Right lung (tissue), 5 donors: ENCODE measurements around the gene ALK. TPM values are rescaled to one million over a fixed set of nuclear protein-coding genes. Genes with fewer than 3 reads are reported as not detected.

Experiments used
- DNase-seq, 2 donors: peaks; one replicate each; pipeline ENCODE4 v3.0.0-alpha.2; 2013
- polyA plus RNA-seq, 5 donors: library from polyadenylated mRNA; unstranded; fragments of 120-200 nt; gene quantifications; one replicate each; pipeline versions ENCODE4 v1.2.1 to v1.2.3, GENCODE V29; 2013; ENCODE audit warnings: inconsistent platforms in 1 of 5, low replicate concordance in 1 of 5; ENCODE audit not compliant: insufficient read length in 5 of 5, insufficient read depth in 1 of 5

The ALK gene
- polyA plus RNA-seq, 5 donors = 0.03 to 0.27 (median 0.05) TPM

GRCh38 chr2:29323301-29323700 lies 598.1 kb downstream of the ALK start:
- DNase-seq = no peak

GRCh38 chr2:29322011-29322410 lies 599.4 kb downstream of the ALK start:
- DNase-seq = no peak

DNA sequence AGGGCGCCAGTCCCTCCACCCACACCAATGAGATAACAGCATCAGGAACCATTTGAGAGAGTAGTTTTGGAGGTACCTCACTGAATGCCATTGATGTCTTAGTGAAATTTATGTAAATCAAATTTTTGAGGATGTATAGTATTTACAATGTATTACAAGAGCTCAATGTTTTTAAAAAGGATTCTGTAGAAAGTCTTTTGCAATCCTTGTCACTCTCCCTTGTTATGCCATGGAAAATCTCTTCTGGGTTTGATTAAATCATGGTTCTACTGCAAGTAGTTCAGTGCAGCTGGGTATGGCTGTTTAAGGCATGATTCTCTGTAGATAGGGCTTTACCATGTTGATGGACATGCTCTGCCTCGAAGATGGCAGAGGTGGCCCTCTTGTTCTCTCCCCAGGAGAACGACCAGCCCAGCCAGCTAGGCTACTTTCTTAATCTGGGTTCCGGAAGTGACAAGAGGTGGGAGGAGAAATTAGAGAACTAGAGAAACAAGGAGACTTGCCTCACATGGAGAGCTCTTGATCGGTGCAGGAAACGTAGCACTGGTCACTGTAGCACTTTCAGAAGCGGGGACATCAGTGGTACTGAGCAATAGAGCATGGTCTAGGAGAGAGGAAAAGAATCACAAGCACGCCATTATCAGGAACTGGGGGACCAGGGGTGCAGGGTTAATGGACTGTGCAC lies 603.4 kb downstream of the ALK start:
- DNase-seq = peak in 1 of 2 donors; percentile 9

GRCh38 chr2:29317077-29317517 lies 604.3 kb downstream of the ALK start:
- no peak for DNase-seq

DNA sequence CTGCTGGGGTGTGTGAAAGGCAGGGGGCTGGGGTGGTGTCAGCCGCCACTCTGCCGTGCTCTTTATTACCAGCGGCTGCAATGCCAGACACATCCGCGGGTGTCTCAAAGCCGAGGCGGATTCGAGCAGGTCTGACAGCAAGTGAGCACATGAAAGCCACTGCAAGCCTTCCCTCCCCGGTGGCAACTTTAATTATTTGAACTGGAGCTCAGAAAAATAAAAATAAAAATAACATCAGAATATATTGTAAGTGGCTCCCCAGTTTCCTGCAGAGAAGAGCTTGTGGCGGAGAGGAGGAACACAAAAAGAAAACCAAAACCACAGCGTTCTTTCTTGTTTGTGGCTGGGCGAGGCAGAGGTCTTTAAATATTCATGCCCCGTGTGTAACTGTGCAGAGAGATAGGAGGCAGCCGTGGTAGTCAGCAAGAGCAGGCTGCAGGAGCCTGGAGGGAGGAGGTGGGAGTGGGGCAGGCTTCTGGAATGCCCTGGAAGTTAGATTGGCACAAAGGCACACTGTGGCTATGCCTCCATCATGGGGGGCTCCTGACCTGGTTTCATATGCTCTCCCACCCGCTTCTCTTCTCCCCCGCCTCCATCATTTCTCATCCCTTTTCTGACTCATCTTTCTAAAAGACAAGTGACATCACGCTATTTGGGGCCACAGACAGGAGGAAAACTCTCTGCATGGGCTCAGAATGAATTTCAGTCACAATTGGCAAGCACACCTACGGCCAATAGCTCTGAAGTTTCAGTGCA lies 606.4 kb downstream of the ALK start:
- DNase-seq = no peak

- DNase-seq = no peak
These were observed 609.9 kb downstream of the ALK start for GRCh38 chr2:29311458-29311857.

- DNase-seq = no peak
These were observed 610.6 kb downstream of the ALK start for GRCh38 chr2:29310650-29311348.

DNA sequence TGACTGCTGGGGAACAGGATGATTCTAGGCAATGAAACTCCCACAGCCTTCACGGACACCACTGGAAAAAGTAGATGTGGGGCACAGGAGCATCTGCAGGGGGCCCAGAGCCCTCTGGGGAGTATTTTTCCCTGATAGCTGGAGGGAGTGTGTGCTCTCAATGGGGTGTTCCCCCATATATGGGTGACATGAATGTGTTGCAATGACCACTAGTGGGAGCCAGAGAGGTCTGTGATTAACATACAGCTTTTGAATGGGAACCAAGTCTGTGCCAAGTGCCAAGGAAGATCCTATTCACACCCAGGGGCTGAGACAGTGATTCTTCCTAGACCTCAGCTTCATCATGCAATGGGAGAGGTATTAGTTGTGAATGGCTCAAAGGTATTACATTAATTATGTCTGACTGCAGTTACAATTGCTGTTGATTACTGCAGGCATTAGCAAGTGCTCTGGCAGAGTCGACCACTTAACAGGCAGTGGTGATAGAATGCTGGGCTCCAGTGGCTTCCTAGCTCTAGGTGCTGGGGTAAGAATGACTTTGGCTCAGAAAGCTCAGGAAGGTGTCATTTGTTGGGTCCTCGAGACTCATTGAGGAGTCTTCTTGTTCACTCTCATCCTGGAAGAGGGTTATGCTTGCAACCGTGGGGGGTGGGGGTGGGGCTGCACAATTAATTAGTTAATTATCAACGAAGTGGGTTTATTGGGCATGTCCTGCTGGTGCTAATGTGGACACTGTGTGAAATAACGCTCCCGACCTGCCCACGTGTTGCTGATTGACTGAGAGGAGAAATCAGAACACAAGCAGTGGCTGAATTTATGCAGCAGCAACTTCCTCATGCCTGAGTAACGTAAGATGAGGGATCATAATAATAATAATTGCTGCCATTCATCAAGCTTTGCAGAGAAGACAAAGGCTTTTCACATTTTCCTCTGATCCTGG lies 612.0 kb downstream of the ALK start:
- DNase-seq = peak; percentile 16 to 29

GRCh38 chr2:29308366-29308765 lies 613.0 kb downstream of the ALK start:
- DNase-seq = no peak

DNA sequence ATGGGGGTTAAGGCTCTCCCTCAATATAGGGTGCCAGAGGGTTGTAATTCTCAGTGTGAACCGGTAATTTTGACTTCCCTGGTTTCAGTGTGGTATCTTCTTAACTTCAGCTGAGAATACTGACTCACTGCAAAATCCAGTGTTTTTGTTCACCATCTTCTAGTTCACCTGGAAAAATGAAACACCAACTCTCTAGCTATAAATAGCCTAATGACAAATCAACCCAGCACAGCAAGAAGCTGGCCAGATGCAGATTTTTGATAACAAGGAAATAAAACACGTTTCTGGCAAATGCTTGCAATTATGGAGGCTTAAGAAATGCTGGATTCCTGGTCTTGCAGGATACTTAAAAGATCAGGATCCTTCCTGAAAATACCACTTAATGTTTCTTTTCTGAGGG lies 613.9 kb downstream of the ALK start:
- no peak for DNase-seq

GRCh38 chr2:29305762-29306161 lies 615.6 kb downstream of the ALK start:
- no peak for DNase-seq

DNA sequence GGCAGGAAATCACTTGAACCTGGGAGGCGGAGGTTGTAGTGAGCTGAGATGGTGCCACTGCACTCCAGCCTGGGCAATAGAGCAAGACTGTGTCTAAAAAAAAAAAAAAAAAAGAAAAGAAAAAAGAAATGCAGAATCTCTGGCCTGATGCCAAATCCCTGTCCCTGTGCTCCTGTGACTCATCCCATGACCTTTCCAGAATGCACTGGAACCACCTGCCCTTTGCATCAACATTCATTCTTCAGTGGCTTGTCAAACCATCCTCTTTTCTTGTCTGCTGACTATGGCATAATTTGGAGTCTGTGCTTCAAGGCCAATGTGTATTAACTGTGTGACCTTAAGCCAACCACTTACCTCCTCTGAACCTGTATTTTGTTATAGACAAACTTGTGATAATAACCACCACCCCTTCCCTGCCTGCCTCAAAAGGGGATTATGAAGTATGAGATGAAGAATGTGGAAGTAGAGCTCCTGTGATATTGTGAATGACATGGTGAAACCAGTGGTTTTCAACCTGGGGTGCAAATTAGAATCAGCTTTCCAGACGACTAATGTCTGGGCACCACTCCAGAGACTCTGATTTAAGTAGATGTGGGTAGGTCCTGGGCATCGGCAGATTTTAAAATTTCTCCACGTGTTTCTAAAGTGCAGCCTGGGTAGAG lies 616.9 kb downstream of the ALK start:
- no peak for DNase-seq

DNA sequence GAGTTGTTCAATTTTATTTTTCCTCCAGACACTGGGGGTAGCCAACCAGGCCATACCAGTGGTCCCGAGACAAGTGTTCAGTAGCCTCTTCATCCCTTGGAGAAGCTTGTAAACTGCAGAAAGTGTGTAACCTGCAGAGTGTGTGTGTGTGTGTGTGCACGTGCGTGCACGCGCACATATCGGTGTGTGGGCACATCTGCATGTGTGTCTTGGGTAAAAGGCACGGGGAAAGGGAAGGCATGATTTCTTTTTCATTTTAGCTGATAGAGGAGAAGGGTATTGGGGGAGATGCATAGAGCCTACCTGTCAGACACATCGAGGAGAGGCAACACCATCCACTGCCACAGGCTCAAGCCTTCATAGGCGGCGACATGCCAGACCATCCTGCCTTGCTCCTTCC lies 624.8 kb downstream of the ALK start:
- no peak for DNase-seq

- DNase-seq = no peak
These were observed 625.5 kb downstream of the ALK start for GRCh38 chr2:29295845-29296244.

DNA sequence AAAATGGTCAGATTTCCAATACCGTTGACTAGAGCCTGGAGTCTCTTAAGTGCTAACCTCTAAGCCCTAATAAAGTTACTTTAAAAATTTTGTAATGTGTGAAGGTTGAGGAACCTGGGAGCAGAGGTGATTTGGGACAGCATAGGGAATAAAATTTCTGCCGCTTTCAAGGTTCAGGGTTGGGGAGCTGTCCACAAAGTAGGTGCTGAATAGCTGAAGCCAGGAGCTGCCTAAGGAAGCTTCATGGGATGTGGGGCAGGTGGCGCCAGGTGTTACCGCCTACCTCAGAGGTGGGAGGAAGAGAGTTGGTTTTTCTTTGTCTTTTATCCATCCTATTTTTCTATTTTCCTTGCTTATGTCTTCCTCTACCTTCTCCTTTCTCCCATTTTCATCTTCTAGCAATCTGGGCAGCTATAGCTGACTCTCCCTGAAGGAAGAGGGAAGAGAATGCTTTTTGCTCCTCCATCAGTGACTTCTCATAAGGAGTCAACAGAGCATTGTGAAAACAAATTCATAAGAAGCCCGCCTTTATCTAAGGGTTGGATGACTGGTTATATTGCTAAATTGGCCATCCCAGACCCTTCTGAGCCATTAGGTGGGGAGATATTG lies 627.5 kb downstream of the ALK start:
- DNase-seq = peak in 1 of 2 donors; percentile 8

DNA sequence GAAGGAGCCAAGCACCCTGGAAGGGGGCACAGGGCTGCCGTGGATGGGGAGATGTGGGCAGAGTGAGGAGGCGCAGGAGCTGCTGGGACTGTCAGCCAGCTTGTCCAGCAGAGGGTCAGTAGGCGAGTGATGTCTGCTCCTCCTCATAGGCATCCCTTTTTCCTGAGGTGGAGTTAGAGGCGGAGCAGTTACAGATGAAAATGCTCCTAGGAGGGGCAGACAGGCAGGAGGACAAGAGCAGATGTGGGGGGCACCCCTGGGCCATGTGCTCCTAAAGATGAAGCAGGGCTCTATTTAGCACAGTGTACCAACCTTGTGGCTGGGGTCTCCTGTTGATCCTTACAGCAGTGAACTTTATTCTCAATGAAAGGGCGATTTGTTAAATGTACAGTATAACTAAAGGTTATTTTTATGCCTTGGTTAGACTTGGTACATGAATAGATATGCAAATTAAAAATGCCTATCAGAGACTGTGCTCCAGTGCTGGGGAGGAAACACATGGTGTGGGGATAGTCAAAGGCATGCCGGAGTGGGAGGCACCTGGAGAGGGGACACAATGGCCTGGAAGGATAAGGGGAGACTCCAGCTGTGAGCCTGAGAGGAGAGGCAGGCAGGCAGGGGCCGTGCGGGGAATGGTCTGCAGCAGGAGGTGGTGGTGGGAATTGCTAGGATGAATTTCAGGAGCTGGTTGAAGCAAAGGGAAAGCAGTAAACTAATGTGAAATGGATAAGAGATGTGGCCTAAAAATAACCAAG lies 630.9 kb downstream of the ALK start:
- no peak for DNase-seq

- DNase-seq = no peak
These were observed 636.7 kb downstream of the ALK start for GRCh38 chr2:29284671-29285070.

DNA sequence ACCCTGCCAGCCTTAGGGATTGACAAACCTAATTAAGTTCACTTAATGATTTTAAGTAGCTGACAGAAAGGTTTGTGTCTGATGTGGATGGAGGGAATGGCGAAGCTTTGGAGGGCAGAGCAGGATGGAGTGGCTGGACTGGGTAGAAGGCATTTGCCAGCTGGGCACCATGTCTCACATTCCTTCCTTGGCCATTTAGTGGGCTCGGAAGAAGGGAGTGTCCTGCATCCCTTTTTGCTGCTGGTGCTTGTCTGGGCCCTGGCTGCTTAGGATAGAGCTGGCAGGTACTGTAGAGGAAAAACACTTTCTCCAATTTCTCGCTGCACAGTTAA lies 639.5 kb downstream of the ALK start:
- DNase-seq = no peak

DNA sequence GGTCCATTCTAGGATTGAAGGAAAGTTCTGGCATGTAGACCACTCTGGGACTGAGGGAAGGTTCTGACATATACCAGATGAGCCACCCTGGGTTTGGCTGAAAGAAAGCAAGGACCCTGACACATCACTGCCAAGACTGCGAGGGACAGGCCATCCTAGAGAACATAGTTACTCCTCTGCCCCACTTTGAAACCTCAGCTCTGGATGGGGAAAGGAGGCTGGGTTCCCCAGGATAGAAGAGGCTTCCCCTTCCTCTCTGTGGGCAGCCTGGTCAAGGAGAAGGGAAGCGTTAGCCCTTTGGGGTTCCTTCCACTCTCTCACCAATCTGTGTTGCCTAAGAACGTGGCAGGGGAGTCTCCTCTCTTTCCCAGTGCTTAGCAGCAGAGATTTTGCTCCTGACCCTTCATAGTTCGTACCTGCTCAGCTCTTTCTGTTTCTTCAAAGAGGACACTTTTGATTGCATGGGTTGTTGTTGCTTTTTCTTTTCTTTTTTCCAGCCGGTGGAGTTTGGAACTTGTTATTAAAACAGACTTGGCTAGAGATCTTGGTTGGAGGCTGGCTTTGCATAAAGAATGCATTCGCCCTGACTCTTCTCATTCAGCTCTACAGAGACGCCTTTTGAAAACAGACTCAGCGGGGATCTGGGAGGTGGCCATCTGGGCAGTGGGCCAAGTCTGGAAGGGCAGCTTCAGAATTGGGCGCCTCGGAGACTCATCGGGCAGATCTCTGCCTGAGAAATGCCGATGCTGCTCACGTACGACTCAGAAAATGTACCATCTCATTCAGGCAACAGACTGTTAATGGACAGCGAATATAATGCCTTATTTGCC lies 640.1 kb downstream of the ALK start:
- peak; percentile 8 to 13 for DNase-seq
